K562 (cell line): Measurements from ENCODE around the gene POGLUT2. TPM values are rescaled to one million over a fixed set of nuclear protein-coding genes. Genes with fewer than 3 reads are reported as not detected.

Source experiments
- ATAC-seq: fragments of 200-7000 bp; cut with Tn5 transposase; 3 replicates; pipeline ENCODE4 v1.9.1; 2020; ENCODE audit warnings: moderate library complexity
- BruUV-seq: library from RNA; stranded (reverse); fragments of 400-500 nt; replicated peaks from 2 replicates; lab custom pipeline; 2021; lab: Mats Ljungman, UMichigan
- CTCF ChIA-PET: fragments of 300-600 bp; formaldehyde crosslinking; extraction: SDS; loops from one replicate; lab custom pipeline; 2021; ENCODE audit warnings: low intra/inter-chr PET ratio; lab: Yijun Ruan, JAX
- POLR2A ChIA-PET: fragments of 300-600, 350-650 bp; sonication (Branson Sonifier 250); formaldehyde crosslinking; extraction: SDS; loops from one replicate; lab custom pipeline; 2021; ENCODE audit warnings: antibody characterized with exemption, inconsistent platforms; lab: Yijun Ruan, JAX
- DNase-seq, 4 experiments: peaks; one replicate each; pipeline versions ENCODE4 v3.0.0 to v3.0.0-alpha.2; 2011 to 2018; ENCODE audit warnings: low spot score in 3 of 4, mixed read lengths in 3 of 4; ENCODE audit errors: extremely low read depth in 1 of 4
- FAIRE-seq: peaks from 2 replicates; lab custom pipeline; 2011; peaks lifted over from hg19 to GRCh38; lab: Jason Lieb, UNC
- H2AFZ ChIP-seq: 2 replicates; pipeline ENCODE4 v1.6.0; 2011; ENCODE audit warnings: low read depth, low read length, control low read depth, inconsistent platforms
- H3K27ac ChIP-seq: fragments of 200-600 bp; 3 replicates; pipeline ENCODE4 v1.8.0; 2011; ENCODE audit warnings: low read depth, mild to moderate bottlenecking, control low read depth, inconsistent platforms, low read length, moderate library complexity, mixed read lengths; ENCODE audit errors: extremely low read depth
- H3K27me3 ChIP-seq, 2 experiments: fragments of 300-600 bp in 1 of 2; 2 replicates in 1 of 2; 3 replicates in 1 of 2; pipeline versions ENCODE4 v1.6.0 to v1.8.0; 2011; ENCODE audit warnings: inconsistent platforms in 2 of 2, low read length in 2 of 2, mild to moderate bottlenecking in 1 of 2, mixed read lengths in 1 of 2, moderate library complexity in 1 of 2; ENCODE audit not compliant: control insufficient read depth in 2 of 2, insufficient read depth in 2 of 2
- H3K36me3 ChIP-seq: fragments of 300-600 bp; 3 replicates; pipeline ENCODE4 v1.8.0; 2011; ENCODE audit warnings: mild to moderate bottlenecking, low read length, inconsistent platforms; ENCODE audit not compliant: control insufficient read depth, insufficient read depth
- H3K4me1 ChIP-seq, 2 experiments: fragments of 200-600 bp in 1 of 2; replicated peaks in 1 of 2; 2 replicates in 1 of 2; 3 replicates in 1 of 2; pipeline versions ENCODE4 v1.5.1 to v1.8.0; 2011; ENCODE audit warnings: inconsistent platforms in 2 of 2, low read length in 2 of 2, mild to moderate bottlenecking in 1 of 2, mixed read lengths in 1 of 2, moderate library complexity in 1 of 2; ENCODE audit not compliant: control insufficient read depth in 2 of 2, insufficient read depth in 2 of 2
- H3K4me2 ChIP-seq: 2 replicates; pipeline ENCODE4 v1.6.1; 2011; ENCODE audit warnings: low read length, control low read depth, inconsistent platforms, mixed read lengths; ENCODE audit not compliant: insufficient read depth
- H3K4me3 ChIP-seq: fragments of 200-600 bp; sonication (generic), shearing (Covaris generic); 2 replicates; pipeline ENCODE4 v1.5.1; 2016; ENCODE audit warnings: control low read depth, inconsistent platforms
- H3K79me2 ChIP-seq: fragments of 200-600 bp; 3 replicates; pipeline ENCODE4 v1.8.0; 2011; ENCODE audit warnings: low read length, inconsistent platforms; ENCODE audit not compliant: control insufficient read depth, insufficient read depth
- H3K9ac ChIP-seq, 2 experiments: 2 replicates each; pipeline versions ENCODE4 v1.6.0 to v1.6.1; 2011; ENCODE audit warnings: low read depth in 2 of 2, low read length in 2 of 2, control low read depth in 1 of 2, inconsistent platforms in 1 of 2, mild to moderate bottlenecking in 1 of 2, mixed read lengths in 1 of 2; ENCODE audit not compliant: insufficient read depth in 1 of 2
- H3K9me1 ChIP-seq: one replicate; pipeline ENCODE4 v1.6.0; 2011; ENCODE audit warnings: inconsistent platforms, mild to moderate bottlenecking, low read length, moderate library complexity; ENCODE audit not compliant: control insufficient read depth, insufficient read depth
- H3K9me3 ChIP-seq: replicated peaks from 2 replicates; pipeline ENCODE4 v1.5.1; 2011; ENCODE audit warnings: low read depth, low read length, inconsistent platforms; ENCODE audit not compliant: control insufficient read depth, insufficient read depth
- H4K20me1 ChIP-seq: replicated peaks from 2 replicates; pipeline ENCODE4 v1.6.1; 2011; ENCODE audit warnings: low read length, inconsistent platforms, mixed read lengths; ENCODE audit not compliant: control insufficient read depth, insufficient read depth
- ERF ChIP-seq: fragments of 450-650 bp; formaldehyde crosslinking; IDR thresholded peaks from 2 replicates; pipeline ENCODE4 v1.4.0; 2020; ENCODE audit warnings: mild to moderate bottlenecking, mixed read lengths
- GABPA ChIP-seq: fragments of 200-800 bp; sonication (Bioruptor generic); conservative IDR thresholded peaks from 2 replicates; pipeline ENCODE4 v1.6.1; 2016; ENCODE audit warnings: low read depth, missing genetic modification characterization, missing compliant biosample characterization
- GATAD2B ChIP-seq: fragments of 450-650 bp; IDR thresholded peaks from 2 replicates; pipeline ENCODE4 v1.6.1; 2017; ENCODE audit warnings: mild to moderate bottlenecking, borderline replicate concordance
- KDM4B ChIP-seq, 2 experiments: fragments of 450-650 bp in 1 of 2; sonication (generic) in 1 of 2; IDR thresholded peaks; 2 replicates each; pipeline ENCODE4 v1.6.1; 2016 to 2017; ENCODE audit warnings: borderline replicate concordance in 2 of 2, antibody characterized with exemption in 1 of 2, low read depth in 1 of 2, mild to moderate bottlenecking in 1 of 2
- NR4A1 ChIP-seq, 2 experiments: fragments of 250-450 bp in 1 of 2; fragments of 450-650 bp in 1 of 2; sonication (Bioruptor Pico) in 1 of 2; IDR thresholded peaks; 2 replicates each; pipeline versions ENCODE4 v1.4.0 to v1.6.1; 2016 to 2020; ENCODE audit warnings: mild to moderate bottlenecking in 2 of 2, missing compliant biosample characterization in 1 of 2, missing genetic modification characterization in 1 of 2, moderate library complexity in 1 of 2
- POLR2B ChIP-seq: fragments of 450-650 bp; IDR thresholded peaks from 2 replicates; pipeline ENCODE4 v1.6.1; 2018; ENCODE audit warnings: low read depth; ENCODE audit not compliant: partially characterized antibody
- PPARD ChIP-seq: fragments of 250-450 bp; sonication (Bioruptor Pico); IDR thresholded peaks from 2 replicates; pipeline ENCODE4 v1.8.0; 2022; ENCODE audit warnings: inconsistent platforms, mild to moderate bottlenecking, moderate library complexity
- PTRF ChIP-seq: fragments of 450-650 bp; IDR thresholded peaks from 2 replicates; pipeline ENCODE4 v1.6.1; 2016; ENCODE audit warnings: mild to moderate bottlenecking, missing genetic modification characterization, missing compliant biosample characterization
- RCOR1 ChIP-seq, 2 experiments: IDR thresholded peaks; 2 replicates each; pipeline ENCODE4 v1.6.1; 2012; ENCODE audit warnings: low read depth in 2 of 2, low read length in 2 of 2, borderline replicate concordance in 1 of 2, improper control_type of control experiment in 1 of 2
- STAT5B ChIP-seq: fragments of 250-450 bp; sonication (Bioruptor Pico); IDR thresholded peaks from 2 replicates; pipeline ENCODE4 v1.8.0; 2021; ENCODE audit warnings: mild to moderate bottlenecking, inconsistent platforms
- VEZF1 ChIP-seq: fragments of 200-800 bp; sonication (Bioruptor generic); IDR thresholded peaks from 2 replicates; pipeline ENCODE4 v1.6.1; 2017; ENCODE audit warnings: missing genetic modification characterization, missing compliant biosample characterization
- YBX1 ChIP-seq: fragments of 450-650 bp; IDR thresholded peaks from 2 replicates; pipeline ENCODE4 v1.7.1; 2016; ENCODE audit warnings: mild to moderate bottlenecking
- ZC3H4 ChIP-seq: sonication (generic); formaldehyde crosslinking; IDR thresholded peaks from 2 replicates; pipeline ENCODE4 v1.9.0; 2021; ENCODE audit warnings: missing genetic modification reagents, borderline replicate concordance
- ZNF668 ChIP-seq: fragments of 250-450 bp; sonication (Bioruptor Pico); IDR thresholded peaks from 2 replicates; pipeline ENCODE4 v1.8.0; 2022; ENCODE audit warnings: mild to moderate bottlenecking, inconsistent platforms
- ZNF830 ChIP-seq: fragments of 250-450 bp; sonication (Bioruptor Pico); IDR thresholded peaks from 2 replicates; pipeline ENCODE4 v1.5.0; 2021; ENCODE audit warnings: mild to moderate bottlenecking
- WGBS: fragments of 100-300 bp; shearing (Covaris generic); methylation state at CpG from one replicate; pipeline ENCODE4 v1.1.6; 2016; ENCODE audit warnings: low coverage, mixed read lengths; ENCODE audit not compliant: insufficient coverage; ENCODE audit errors: missing lambda C conversion rate; 5-methylcytosine and 5-hydroxymethylcytosine counted together
- in situ Hi-C: fragments of 300-500 bp; cut with MboI; formaldehyde crosslinking; loops from 4 replicates; pipeline ENCODE4 v1.15.0; 2018; ENCODE audit warnings: inconsistent platforms, mixed read lengths
- intact Hi-C: fragments of 100-400 bp; cut with micrococcal nuclease; formaldehyde crosslinking; loops from 2 replicates; pipeline ENCODE4 v1.14.2; 2022
- polyA plus RNA-seq, 8 experiments: library from polyadenylated mRNA; depleted of rRNA in 4 of 8; stranded (reverse) in 5 of 8; unstranded in 3 of 8; fragments of >200 nt; fragmentation: Nextera tagmentation in 2 of 8; fragmentation: Illumina TruSeq in 1 of 8; extraction: Ambion mirVana in 2 of 8; extraction: Trizol in 1 of 8; gene quantifications; 2 replicates each; pipeline versions ENCODE4 v1.2.1 to v1.2.3, GENCODE V29; 2011 to 2014; ENCODE audit warnings: inconsistent platforms in 1 of 8, missing spikeins in 1 of 8
- total RNA-seq, 7 experiments: library from RNA; depleted of rRNA in 6 of 7; stranded (reverse); fragments of >200 nt in 6 of 7; fragmentation: Illumina TruSeq in 2 of 7; extraction: Trizol in 2 of 7; gene quantifications; 2 replicates each; pipeline versions ENCODE4 v1.2.1 to v1.2.3, GENCODE V29; 2011 to 2021; ENCODE audit warnings: low replicate concordance in 1 of 7
- TF ChIP-seq, protein P1 (sequence below): sonication (generic); formaldehyde crosslinking; IDR thresholded peaks from 2 replicates; pipeline ENCODE4 v1.8.0; 2022; ENCODE audit warnings: mild to moderate bottlenecking, missing genetic modification reagents
- TF ChIP-seq, protein P2 (sequence below), 2 experiments: fragments of 450-650 bp in 1 of 2; IDR thresholded peaks; 2 replicates each; pipeline ENCODE4 v1.6.1; 2011 to 2017; ENCODE audit warnings: low read depth in 2 of 2, antibody characterized with exemption in 1 of 2, borderline replicate concordance in 1 of 2, low read length in 1 of 2, mild to moderate bottlenecking in 1 of 2, mixed read lengths in 1 of 2; ENCODE audit not compliant: control insufficient read depth in 1 of 2

The POGLUT2 gene
- total and polyA plus RNA-seq, 9 of the 15 experiments (the other 6 are each of a cell fraction or from before 2014, with no cell fraction given) = 3.8 to 11.8 (median 10.8) TPM

GRCh38 chr13:102792396-102792795, 6.4 kb downstream of the POGLUT2 start:
- H3K36me3 ChIP-seq = peaks cover 14% of the 10 kb centered on the region; the same call in 1 of the 3 replicates
- WGBS = 86% methylated on average over 1 of the region's 1 CpG
- DNase-seq (no peak), FAIRE-seq (no peak), ATAC-seq (no peak)
- H3K4me3 ChIP-seq = no peak overlapping the region
- in situ Hi-C loops = no loop called here
- no peak overlapping the region for H2AFZ ChIP-seq
- no peak overlapping the region for H3K27ac ChIP-seq
- no peaks in the 10 kb centered on the region for H3K27me3 ChIP-seq
- no TSS peak for BruUV-seq
- H3K9me1 ChIP-seq = no peaks in the 10 kb centered on the region
- H3K79me2 ChIP-seq = no peaks in the 10 kb centered on the region
- ChIA-PET POLR2A (no interaction called here), CTCF (no interaction called here)
- H3K4me1 ChIP-seq = no peaks in the 10 kb centered on the region; a peak in 1 of 5 replicates
- H3K9me3 ChIP-seq = no peaks in the 10 kb centered on the region
- H3K4me2 ChIP-seq = no peak overlapping the region
- H3K9ac ChIP-seq = no peak overlapping the region
- H4K20me1 ChIP-seq = no peaks in the 10 kb centered on the region
- intact Hi-C loops = no loop called here
- no peak for TF ChIP-seq ERF (CRISPR knock-in tag)
- no peak for TF ChIP-seq ZNF668 (CRISPR knock-in tag)
- no peak for TF ChIP-seq ZC3H4 (CRISPR knock-in tag)
- no peak for TF ChIP-seq KDM4B (IDR thresholded peaks at IDR 0.05; ENCODE audit: borderline replicate concordance in 2 of 2, low read depth in 1 of 2)
- TF ChIP-seq GATAD2B = no peak
- TF ChIP-seq, protein P1, sequence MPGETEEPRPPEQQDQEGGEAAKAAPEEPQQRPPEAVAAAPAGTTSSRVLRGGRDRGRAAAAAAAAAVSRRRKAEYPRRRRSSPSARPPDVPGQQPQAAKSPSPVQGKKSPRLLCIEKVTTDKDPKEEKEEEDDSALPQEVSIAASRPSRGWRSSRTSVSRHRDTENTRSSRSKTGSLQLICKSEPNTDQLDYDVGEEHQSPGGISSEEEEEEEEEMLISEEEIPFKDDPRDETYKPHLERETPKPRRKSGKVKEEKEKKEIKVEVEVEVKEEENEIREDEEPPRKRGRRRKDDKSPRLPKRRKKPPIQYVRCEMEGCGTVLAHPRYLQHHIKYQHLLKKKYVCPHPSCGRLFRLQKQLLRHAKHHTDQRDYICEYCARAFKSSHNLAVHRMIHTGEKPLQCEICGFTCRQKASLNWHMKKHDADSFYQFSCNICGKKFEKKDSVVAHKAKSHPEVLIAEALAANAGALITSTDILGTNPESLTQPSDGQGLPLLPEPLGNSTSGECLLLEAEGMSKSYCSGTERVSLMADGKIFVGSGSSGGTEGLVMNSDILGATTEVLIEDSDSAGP (CRISPR knock-in tag) = no peak
- TF ChIP-seq PPARD (CRISPR knock-in tag) = no peak
- TF ChIP-seq PTRF (tag) = no peak
- TF ChIP-seq GABPA (tag) = no peak
- TF ChIP-seq YBX1 = no peak
- no peak for TF ChIP-seq VEZF1 (CRISPR knock-in tag)
- TF ChIP-seq STAT5B (CRISPR knock-in tag) = no peak
- no peak for TF ChIP-seq RCOR1 (IDR thresholded peaks at IDR 0.05; ENCODE audit: borderline replicate concordance in 1 of 2, low read depth in 2 of 2, low read length in 2 of 2)
- no peak for TF ChIP-seq NR4A1 (CRISPR knock-in tag; IDR thresholded peaks at IDR 0.05)
- TF ChIP-seq NR4A1 (tag; IDR thresholded peaks at IDR 0.05) = no peak
- no peak for TF ChIP-seq ZNF830 (CRISPR knock-in tag)
- TF ChIP-seq, protein P2, sequence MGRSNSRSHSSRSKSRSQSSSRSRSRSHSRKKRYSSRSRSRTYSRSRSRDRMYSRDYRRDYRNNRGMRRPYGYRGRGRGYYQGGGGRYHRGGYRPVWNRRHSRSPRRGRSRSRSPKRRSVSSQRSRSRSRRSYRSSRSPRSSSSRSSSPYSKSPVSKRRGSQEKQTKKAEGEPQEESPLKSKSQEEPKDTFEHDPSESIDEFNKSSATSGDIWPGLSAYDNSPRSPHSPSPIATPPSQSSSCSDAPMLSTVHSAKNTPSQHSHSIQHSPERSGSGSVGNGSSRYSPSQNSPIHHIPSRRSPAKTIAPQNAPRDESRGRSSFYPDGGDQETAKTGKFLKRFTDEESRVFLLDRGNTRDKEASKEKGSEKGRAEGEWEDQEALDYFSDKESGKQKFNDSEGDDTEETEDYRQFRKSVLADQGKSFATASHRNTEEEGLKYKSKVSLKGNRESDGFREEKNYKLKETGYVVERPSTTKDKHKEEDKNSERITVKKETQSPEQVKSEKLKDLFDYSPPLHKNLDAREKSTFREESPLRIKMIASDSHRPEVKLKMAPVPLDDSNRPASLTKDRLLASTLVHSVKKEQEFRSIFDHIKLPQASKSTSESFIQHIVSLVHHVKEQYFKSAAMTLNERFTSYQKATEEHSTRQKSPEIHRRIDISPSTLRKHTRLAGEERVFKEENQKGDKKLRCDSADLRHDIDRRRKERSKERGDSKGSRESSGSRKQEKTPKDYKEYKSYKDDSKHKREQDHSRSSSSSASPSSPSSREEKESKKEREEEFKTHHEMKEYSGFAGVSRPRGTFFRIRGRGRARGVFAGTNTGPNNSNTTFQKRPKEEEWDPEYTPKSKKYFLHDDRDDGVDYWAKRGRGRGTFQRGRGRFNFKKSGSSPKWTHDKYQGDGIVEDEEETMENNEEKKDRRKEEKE (IDR thresholded peaks at IDR 0.05; ENCODE audit: borderline replicate concordance in 1 of 2, control insufficient read depth in 1 of 2, low read depth in 2 of 2, low read length in 1 of 2) = no peak
- no peak for TF ChIP-seq POLR2B
